K562 (cell line): ENCODE results near the gene CMIP. TPM values are rescaled to one million over a fixed set of nuclear protein-coding genes. Genes with fewer than 3 reads are reported as not detected.

Source experiments
- ATAC-seq: fragments of 200-7000 bp; cut with Tn5 transposase; 3 replicates; pipeline ENCODE4 v1.9.1; 2020; ENCODE audit warnings: moderate library complexity
- BruUV-seq: library from RNA; stranded (reverse); fragments of 400-500 nt; replicated peaks from 2 replicates; lab custom pipeline; 2021; lab: Mats Ljungman, UMichigan
- CTCF ChIA-PET: fragments of 300-600 bp; formaldehyde crosslinking; extraction: SDS; loops from one replicate; lab custom pipeline; 2021; ENCODE audit warnings: low intra/inter-chr PET ratio; lab: Yijun Ruan, JAX
- POLR2A ChIA-PET: fragments of 300-600, 350-650 bp; sonication (Branson Sonifier 250); formaldehyde crosslinking; extraction: SDS; loops from one replicate; lab custom pipeline; 2021; ENCODE audit warnings: antibody characterized with exemption, inconsistent platforms; lab: Yijun Ruan, JAX
- DNase-seq, 4 experiments: peaks; one replicate each; pipeline versions ENCODE4 v3.0.0 to v3.0.0-alpha.2; 2011 to 2018; ENCODE audit warnings: low spot score in 3 of 4, mixed read lengths in 3 of 4; ENCODE audit errors: extremely low read depth in 1 of 4
- FAIRE-seq: peaks from 2 replicates; lab custom pipeline; 2011; peaks lifted over from hg19 to GRCh38; lab: Jason Lieb, UNC
- H2AFZ ChIP-seq: 2 replicates; pipeline ENCODE4 v1.6.0; 2011; ENCODE audit warnings: low read depth, low read length, control low read depth, inconsistent platforms
- H3K27ac ChIP-seq: fragments of 200-600 bp; 3 replicates; pipeline ENCODE4 v1.8.0; 2011; ENCODE audit warnings: low read depth, mild to moderate bottlenecking, control low read depth, inconsistent platforms, low read length, moderate library complexity, mixed read lengths; ENCODE audit errors: extremely low read depth
- H3K27me3 ChIP-seq, 2 experiments: fragments of 300-600 bp in 1 of 2; 2 replicates in 1 of 2; 3 replicates in 1 of 2; pipeline versions ENCODE4 v1.6.0 to v1.8.0; 2011; ENCODE audit warnings: inconsistent platforms in 2 of 2, low read length in 2 of 2, mild to moderate bottlenecking in 1 of 2, mixed read lengths in 1 of 2, moderate library complexity in 1 of 2; ENCODE audit not compliant: control insufficient read depth in 2 of 2, insufficient read depth in 2 of 2
- H3K36me3 ChIP-seq: fragments of 300-600 bp; 3 replicates; pipeline ENCODE4 v1.8.0; 2011; ENCODE audit warnings: mild to moderate bottlenecking, low read length, inconsistent platforms; ENCODE audit not compliant: control insufficient read depth, insufficient read depth
- H3K4me1 ChIP-seq, 2 experiments: fragments of 200-600 bp in 1 of 2; replicated peaks in 1 of 2; 2 replicates in 1 of 2; 3 replicates in 1 of 2; pipeline versions ENCODE4 v1.5.1 to v1.8.0; 2011; ENCODE audit warnings: inconsistent platforms in 2 of 2, low read length in 2 of 2, mild to moderate bottlenecking in 1 of 2, mixed read lengths in 1 of 2, moderate library complexity in 1 of 2; ENCODE audit not compliant: control insufficient read depth in 2 of 2, insufficient read depth in 2 of 2
- H3K4me2 ChIP-seq: 2 replicates; pipeline ENCODE4 v1.6.1; 2011; ENCODE audit warnings: low read length, control low read depth, inconsistent platforms, mixed read lengths; ENCODE audit not compliant: insufficient read depth
- H3K4me3 ChIP-seq: fragments of 200-600 bp; sonication (generic), shearing (Covaris generic); 2 replicates; pipeline ENCODE4 v1.5.1; 2016; ENCODE audit warnings: control low read depth, inconsistent platforms
- H3K79me2 ChIP-seq: fragments of 200-600 bp; 3 replicates; pipeline ENCODE4 v1.8.0; 2011; ENCODE audit warnings: low read length, inconsistent platforms; ENCODE audit not compliant: control insufficient read depth, insufficient read depth
- H3K9ac ChIP-seq, 2 experiments: 2 replicates each; pipeline versions ENCODE4 v1.6.0 to v1.6.1; 2011; ENCODE audit warnings: low read depth in 2 of 2, low read length in 2 of 2, control low read depth in 1 of 2, inconsistent platforms in 1 of 2, mild to moderate bottlenecking in 1 of 2, mixed read lengths in 1 of 2; ENCODE audit not compliant: insufficient read depth in 1 of 2
- H3K9me1 ChIP-seq: one replicate; pipeline ENCODE4 v1.6.0; 2011; ENCODE audit warnings: inconsistent platforms, mild to moderate bottlenecking, low read length, moderate library complexity; ENCODE audit not compliant: control insufficient read depth, insufficient read depth
- H3K9me3 ChIP-seq: replicated peaks from 2 replicates; pipeline ENCODE4 v1.5.1; 2011; ENCODE audit warnings: low read depth, low read length, inconsistent platforms; ENCODE audit not compliant: control insufficient read depth, insufficient read depth
- H4K20me1 ChIP-seq: replicated peaks from 2 replicates; pipeline ENCODE4 v1.6.1; 2011; ENCODE audit warnings: low read length, inconsistent platforms, mixed read lengths; ENCODE audit not compliant: control insufficient read depth, insufficient read depth
- CBX1 ChIP-seq: sonication (generic); IDR thresholded peaks from 2 replicates; pipeline ENCODE4 v1.6.1; 2016; ENCODE audit warnings: antibody characterized with exemption, low read depth, mild to moderate bottlenecking
- CBX2 ChIP-seq: fragments of 200-600 bp; sonication (generic); IDR thresholded peaks from one replicate; pipeline ENCODE4 v1.6.1; 2012; ENCODE audit warnings: mild to moderate bottlenecking, low read length, inconsistent platforms; ENCODE audit not compliant: insufficient read depth, poor library complexity, severe bottlenecking
- CEBPB ChIP-seq: fragments of 450-650 bp; IDR thresholded peaks from 2 replicates; pipeline ENCODE4 v1.6.1; 2016; ENCODE audit warnings: missing genetic modification characterization, missing compliant biosample characterization
- FOXM1 ChIP-seq, 2 experiments: fragments of 450-650 bp in 1 of 2; sonication (generic) in 1 of 2; formaldehyde crosslinking in 1 of 2; IDR thresholded peaks; 2 replicates each; pipeline versions ENCODE4 v1.6.1 to v1.9.0; 2017 to 2022; ENCODE audit warnings: low read depth in 2 of 2, mild to moderate bottlenecking in 2 of 2, missing genetic modification reagents in 1 of 2, moderate library complexity in 1 of 2
- JUN ChIP-seq, 2 experiments: sonication (generic) in 1 of 2; formaldehyde crosslinking in 1 of 2; IDR thresholded peaks; 2 replicates each; pipeline versions ENCODE4 v1.6.1 to v1.8.0; 2012 to 2022; ENCODE audit warnings: borderline replicate concordance in 2 of 2, mild to moderate bottlenecking in 2 of 2, improper control_type of control experiment in 1 of 2, low read depth in 1 of 2, low read length in 1 of 2, missing genetic modification reagents in 1 of 2
- KDM1A ChIP-seq, 2 experiments: fragments of 450-650 bp; IDR thresholded peaks; 2 replicates each; pipeline ENCODE4 v1.6.1; 2016; ENCODE audit warnings: mild to moderate bottlenecking in 2 of 2
- NFXL1 ChIP-seq: fragments of 450-650 bp; formaldehyde crosslinking; IDR thresholded peaks from 2 replicates; pipeline ENCODE4 v1.4.0; 2021; ENCODE audit warnings: mild to moderate bottlenecking
- RCOR1 ChIP-seq, 2 experiments: IDR thresholded peaks; 2 replicates each; pipeline ENCODE4 v1.6.1; 2012; ENCODE audit warnings: low read depth in 2 of 2, low read length in 2 of 2, borderline replicate concordance in 1 of 2, improper control_type of control experiment in 1 of 2
- SAFB2 ChIP-seq: fragments of 200-400 bp; formaldehyde crosslinking; IDR thresholded peaks from 2 replicates; pipeline ENCODE4 v1.6.1; 2018; ENCODE audit warnings: borderline replicate concordance, low read length, low read depth, moderate library complexity; ENCODE audit not compliant: severe bottlenecking
- WGBS: fragments of 100-300 bp; shearing (Covaris generic); methylation state at CpG from one replicate; pipeline ENCODE4 v1.1.6; 2016; ENCODE audit warnings: low coverage, mixed read lengths; ENCODE audit not compliant: insufficient coverage; ENCODE audit errors: missing lambda C conversion rate; 5-methylcytosine and 5-hydroxymethylcytosine counted together
- in situ Hi-C: fragments of 300-500 bp; cut with MboI; formaldehyde crosslinking; loops from 4 replicates; pipeline ENCODE4 v1.15.0; 2018; ENCODE audit warnings: inconsistent platforms, mixed read lengths
- intact Hi-C: fragments of 100-400 bp; cut with micrococcal nuclease; formaldehyde crosslinking; loops from 2 replicates; pipeline ENCODE4 v1.14.2; 2022
- polyA plus RNA-seq, 8 experiments: library from polyadenylated mRNA; depleted of rRNA in 4 of 8; stranded (reverse) in 5 of 8; unstranded in 3 of 8; fragments of >200 nt; fragmentation: Nextera tagmentation in 2 of 8; fragmentation: Illumina TruSeq in 1 of 8; extraction: Ambion mirVana in 2 of 8; extraction: Trizol in 1 of 8; gene quantifications; 2 replicates each; pipeline versions ENCODE4 v1.2.1 to v1.2.3, GENCODE V29; 2011 to 2014; ENCODE audit warnings: inconsistent platforms in 1 of 8, missing spikeins in 1 of 8
- total RNA-seq, 7 experiments: library from RNA; depleted of rRNA in 6 of 7; stranded (reverse); fragments of >200 nt in 6 of 7; fragmentation: Illumina TruSeq in 2 of 7; extraction: Trizol in 2 of 7; gene quantifications; 2 replicates each; pipeline versions ENCODE4 v1.2.1 to v1.2.3, GENCODE V29; 2011 to 2021; ENCODE audit warnings: low replicate concordance in 1 of 7
- TF ChIP-seq, protein P1 (sequence below): fragments of 250-450 bp; sonication (Bioruptor Pico); IDR thresholded peaks from 2 replicates; pipeline ENCODE4 v1.5.0; 2021; ENCODE audit warnings: mild to moderate bottlenecking, moderate library complexity

The CMIP gene
- total and polyA plus RNA-seq, 9 of the 15 experiments (the other 6 are each of a cell fraction or from before 2014, with no cell fraction given): 0.94 to 82.5 (median 10.3) TPM

DNA sequence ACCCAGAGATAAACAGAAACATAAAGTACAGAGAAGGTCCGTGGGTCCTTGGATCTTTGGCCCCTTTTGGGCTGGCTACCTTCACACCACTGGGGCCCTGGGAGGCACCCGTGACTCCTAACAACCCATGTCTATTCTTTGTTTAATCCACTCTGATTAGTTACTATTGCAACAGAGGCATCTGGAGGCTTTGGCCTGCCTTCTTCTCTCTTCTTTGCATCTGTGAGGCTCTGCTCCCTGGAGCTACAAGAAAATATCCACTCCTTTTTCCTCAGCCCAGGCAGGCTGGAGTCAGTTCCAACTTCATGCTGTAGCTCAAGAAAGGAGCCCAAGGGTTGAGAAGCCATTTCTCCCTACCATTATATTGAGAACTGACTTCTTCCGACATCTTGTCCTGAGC, 9.5 kb upstream of the CMIP start:
- Histone ChIP-seq H3K4me1 (peaks cover 9 to 11% of the 10 kb centered on the region in 2 experiments; a peak in 4 of 5 replicates), H2AFZ (no peak overlapping the region), H3K4me3 (no peak overlapping the region), H3K4me2 (no peak overlapping the region), H3K27ac (no peak overlapping the region), H3K27me3 (peaks cover 22 to 30% of the 10 kb centered on the region in 2 experiments), H3K9me1 (no peaks in the 10 kb centered on the region), H4K20me1 (no peaks in the 10 kb centered on the region), H3K36me3 (no peaks in the 10 kb centered on the region), H3K9ac (no peak overlapping the region), H3K9me3 (no peaks in the 10 kb centered on the region), H3K79me2 (no peaks in the 10 kb centered on the region)
- no peak for FAIRE-seq
- POLR2A ChIA-PET: interaction anchor here (0.6 kb wide), 1 partner anchor 43 kb away, joined by 3 read pairs; no protein-coding TSS in a partner anchor
- BruUV-seq: no TSS peak
- intact Hi-C loops: no loop called here
- DNase-seq: no peak
- in situ Hi-C loops: no loop called here
- WGBS: 13% methylated on average over 3 of the region's 3 CpGs
- CTCF ChIA-PET: no interaction called here
- ATAC-seq: no peak
- TF ChIP-seq RCOR1 (IDR thresholded peaks at IDR 0.05; ENCODE audit: borderline replicate concordance in 1 of 2, low read depth in 2 of 2, low read length in 2 of 2) (no peak), CEBPB (tag) (0 out of 2 replicates have a peak, but pooled peaks have one; percentile 33), FOXM1 (IDR thresholded peaks at IDR 0.05; ENCODE audit: low read depth) (no peak), FOXM1 (CRISPR knock-in tag; IDR thresholded peaks at IDR 0.05; ENCODE audit: low read depth) (peak; percentile 49; the same call in 1 of the 2 replicates), JUN (IDR thresholded peaks at IDR 0.05; ENCODE audit: borderline replicate concordance, low read depth, low read length) (no peak), JUN (CRISPR knock-in tag; IDR thresholded peaks at IDR 0.05; ENCODE audit: borderline replicate concordance) (0 out of 2 replicates have a peak, but pooled peaks have one; percentile 35)

DNA sequence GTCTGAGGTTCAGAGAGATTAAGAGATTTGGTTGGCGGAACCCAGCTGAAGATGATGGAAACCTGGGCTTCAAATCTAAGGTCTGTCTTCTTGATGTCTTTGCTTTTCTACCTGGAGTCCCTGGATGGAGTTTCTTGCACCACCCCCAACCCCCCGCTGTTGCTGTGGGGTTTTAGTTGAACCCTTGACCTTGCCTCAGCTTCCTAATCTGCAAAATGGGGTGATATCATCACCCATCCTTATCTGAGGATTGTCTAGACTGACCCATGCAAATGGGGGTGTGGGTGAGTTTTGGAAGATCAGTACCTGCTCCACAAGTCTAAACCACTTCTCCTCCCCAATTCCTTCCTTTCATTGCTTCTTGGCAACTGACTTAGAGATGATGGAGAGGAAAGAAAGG, 9.0 kb upstream of the CMIP start:
- no peak overlapping the region for H3K4me2 ChIP-seq
- H3K27me3 ChIP-seq: peaks cover 24 to 34% of the 10 kb centered on the region in 2 experiments
- H3K9me1 ChIP-seq: no peaks in the 10 kb centered on the region
- intact Hi-C loops: no loop called here
- no peak overlapping the region for H2AFZ ChIP-seq
- BruUV-seq: no TSS peak
- H4K20me1 ChIP-seq: no peaks in the 10 kb centered on the region
- DNase-seq (no peak), ATAC-seq (no peak), FAIRE-seq (no peak)
- in situ Hi-C loops: no loop called here
- 26% methylated on average over 2 of the region's 2 CpGs for WGBS
- peaks cover 9 to 11% of the 10 kb centered on the region in 2 experiments; a peak in 4 of 5 replicates for H3K4me1 ChIP-seq
- ChIA-PET CTCF (interaction anchor here (0.6 kb wide), 1 partner anchor 99 kb away, joined by 3 read pairs; no protein-coding TSS in a partner anchor), POLR2A (no interaction called here)
- H3K27ac ChIP-seq: no peak overlapping the region
- H3K4me3 ChIP-seq: no peak overlapping the region
- no peak overlapping the region for H3K9ac ChIP-seq
- no peaks in the 10 kb centered on the region for H3K36me3 ChIP-seq
- no peaks in the 10 kb centered on the region for H3K79me2 ChIP-seq
- H3K9me3 ChIP-seq: no peaks in the 10 kb centered on the region
- TF ChIP-seq CBX2 (no peak), KDM1A (IDR thresholded peaks at IDR 0.05) (peak in 1 of 2 experiments; percentile 63; a peak in 3 of 4 replicates), SAFB2 (no peak), NFXL1 (no peak), CBX1 (0 out of 2 replicates have a peak, but pooled peaks have one; percentile 53)
- TF ChIP-seq, protein P1, sequence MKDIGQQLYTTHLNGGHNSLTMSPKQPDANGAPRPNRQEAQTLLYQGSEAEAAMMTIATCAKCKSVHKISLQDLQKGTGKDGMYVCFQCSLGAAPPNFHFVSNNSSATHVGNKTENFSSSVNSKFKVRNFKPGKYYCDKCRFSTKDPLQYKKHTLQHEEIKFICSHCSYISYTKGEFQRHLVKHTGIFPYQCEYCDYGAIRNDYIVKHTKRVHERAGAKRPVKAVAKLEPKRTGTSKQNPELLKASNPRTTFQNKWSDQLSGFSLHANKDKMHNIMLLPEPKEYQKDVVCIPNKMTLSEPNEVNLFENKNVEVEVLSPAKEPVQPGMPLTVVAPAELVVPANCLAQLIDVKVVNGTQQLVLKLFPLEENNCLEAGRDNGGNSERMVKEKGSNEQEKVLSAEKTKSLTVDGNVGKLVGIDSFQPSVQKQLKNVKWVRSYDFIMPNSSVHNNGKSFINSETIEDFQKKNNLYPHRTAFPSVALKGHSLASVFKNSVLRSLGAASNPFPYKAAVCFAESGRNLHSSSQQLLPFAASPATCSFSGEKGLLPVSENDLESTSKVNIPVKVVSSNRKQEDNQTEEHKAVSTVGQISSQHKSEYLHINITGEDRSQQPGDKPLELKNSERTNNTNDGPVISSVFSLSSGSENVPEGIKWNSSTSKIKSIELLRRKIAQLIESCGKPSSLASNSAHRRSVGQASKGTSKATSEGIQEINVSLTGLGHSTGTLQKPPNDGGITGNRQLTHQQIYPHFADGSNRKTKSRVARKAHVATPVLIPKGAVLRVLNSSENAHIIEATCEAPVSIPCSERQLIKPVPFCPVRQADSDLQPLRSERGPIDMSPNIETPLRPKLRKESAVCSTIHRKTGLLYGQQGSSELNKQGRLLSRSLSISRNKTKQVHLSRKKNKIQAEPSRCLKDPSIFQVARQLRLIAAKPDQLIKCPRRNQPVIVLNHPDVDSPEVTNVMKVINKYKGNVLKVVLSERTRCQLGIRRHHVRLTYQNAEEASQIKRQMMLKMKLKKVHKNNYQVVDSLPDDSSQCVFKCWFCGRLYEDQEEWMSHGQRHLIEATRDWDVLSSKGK (CRISPR knock-in tag): no peak
